ENCODE results near the gene LRRC47.

The LRRC47 gene

DNA sequence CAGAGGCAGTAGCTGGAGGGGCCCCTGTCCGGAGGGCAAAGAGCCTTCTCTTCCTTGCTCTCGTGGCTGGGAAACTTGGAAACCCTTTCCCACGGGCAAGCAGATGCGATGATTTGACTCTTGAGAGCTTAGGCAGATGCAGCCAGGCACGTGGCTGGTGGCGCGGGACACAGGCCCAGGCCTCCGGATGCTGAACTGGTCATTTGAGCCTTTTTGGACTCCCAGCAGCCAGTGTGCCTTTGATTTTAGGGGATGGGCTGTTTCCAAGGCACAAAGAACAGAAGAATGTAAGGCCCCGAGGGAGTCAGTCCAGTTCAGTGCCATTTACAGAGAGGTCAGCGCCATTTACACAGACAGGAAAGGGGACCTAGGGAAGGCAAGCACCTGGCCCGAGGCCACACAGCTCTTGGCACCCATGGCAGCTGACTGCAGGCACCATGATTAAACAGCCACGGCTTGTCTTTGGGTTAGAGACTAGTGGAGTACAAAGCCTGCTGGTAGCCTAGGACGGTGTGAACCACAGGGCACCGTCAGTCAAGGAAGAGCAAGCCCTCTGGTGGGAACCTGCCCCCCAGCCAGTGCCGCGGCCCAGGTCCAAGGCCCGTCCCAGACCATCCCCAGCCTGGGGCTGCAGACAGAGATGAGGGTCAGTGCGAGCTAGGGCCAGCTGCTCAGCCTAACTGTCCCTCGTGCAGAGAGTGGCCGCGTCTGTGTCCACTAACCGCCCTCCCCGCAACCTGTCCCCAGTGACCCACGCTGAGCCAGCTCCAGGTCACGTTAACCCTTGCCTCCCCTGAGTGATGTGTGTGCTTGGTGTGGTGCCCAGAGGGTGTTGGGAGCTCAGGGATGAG, 64.5 kb downstream of the LRRC47 start:
- no peak for DNase-seq

GRCh38 chr1:3730543-3731247, 65.6 kb downstream of the LRRC47 start:
- DNase-seq = no peak

- DNase-seq = no peak
Observed at GRCh38 chr1:3729594-3730542, 66.4 kb downstream of the LRRC47 start.
